Neural crest cell (in vitro differentiated cells): ENCODE data around the gene ODAD3. TPM values are rescaled to one million over a fixed set of nuclear protein-coding genes. Genes with fewer than 3 reads are reported as not detected.
"Not testable (repeated sequence)": the region's sequence is repeated elsewhere in the genome, so short reads cannot be mapped to it uniquely, and the experiment has no call there.

Experiments used
- DNase-seq: peaks from one replicate; pipeline ENCODE4 v3.0.0; 2021; ENCODE audit warnings: low read depth, mixed read lengths, low spot score
- H3K27ac Mint-ChIP-seq: one replicate; pipeline ENCODE4 v1.8.0; 2021; ENCODE audit warnings: mild to moderate bottlenecking, mixed read lengths; ENCODE audit not compliant: unreplicated experiment
- H3K27me3 Mint-ChIP-seq: 2 replicates; pipeline ENCODE4 v1.8.0; 2021; ENCODE audit warnings: low read depth, mild to moderate bottlenecking, mixed read lengths
- H3K36me3 Mint-ChIP-seq: 2 replicates; pipeline ENCODE4 v1.8.0; 2021; ENCODE audit warnings: low read depth, mild to moderate bottlenecking, mixed read lengths
- H3K4me1 Mint-ChIP-seq: 2 replicates; pipeline ENCODE4 v1.8.0; 2021; ENCODE audit warnings: mixed read lengths
- H3K4me3 Mint-ChIP-seq: one replicate; pipeline ENCODE4 v1.8.0; 2021; ENCODE audit warnings: mild to moderate bottlenecking, mixed read lengths
- H3K9me3 Mint-ChIP-seq: 2 replicates; pipeline ENCODE4 v1.8.0; 2021; ENCODE audit warnings: mixed read lengths
- total RNA-seq: library from RNA; stranded (reverse); gene quantifications from 2 replicates; pipeline ENCODE4 v1.2.1, GENCODE V29; 2021
- TF ChIP-seq, protein P1 (sequence below): fragments of 200-600 bp; sonication (generic); conservative IDR thresholded peaks from 2 replicates; pipeline ENCODE4 v1.5.0; 2021; ENCODE audit warnings: antibody characterized with exemption, mild to moderate bottlenecking

The ODAD3 gene
- total RNA-seq, 1 donor from 2014 or later = 2.2 TPM

DNA sequence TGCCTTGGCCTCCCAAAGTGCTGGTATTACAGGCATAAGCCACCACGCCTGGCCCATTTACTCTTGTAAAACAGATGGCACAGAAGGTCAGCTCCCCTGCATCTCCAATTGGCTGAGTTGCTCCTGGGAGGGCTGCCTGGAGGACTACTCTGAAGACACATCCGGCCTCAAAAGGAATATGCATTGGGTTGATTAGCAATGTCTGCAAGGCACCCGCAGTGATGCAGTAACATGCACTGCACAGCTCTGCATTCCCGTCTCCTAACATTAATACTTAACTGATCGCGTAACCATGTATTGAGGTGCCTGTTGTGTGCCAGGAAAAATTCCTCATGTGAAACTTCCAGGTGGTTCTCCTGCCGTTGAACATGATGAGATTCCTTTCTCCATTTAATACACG lies 40.9 kb upstream of the ODAD3 start:
- Mint-ChIP-seq H3K27me3 (peaks cover 25% of the 10 kb centered on the region), H3K4me1 (peaks cover 7% of the 10 kb centered on the region)

DNA sequence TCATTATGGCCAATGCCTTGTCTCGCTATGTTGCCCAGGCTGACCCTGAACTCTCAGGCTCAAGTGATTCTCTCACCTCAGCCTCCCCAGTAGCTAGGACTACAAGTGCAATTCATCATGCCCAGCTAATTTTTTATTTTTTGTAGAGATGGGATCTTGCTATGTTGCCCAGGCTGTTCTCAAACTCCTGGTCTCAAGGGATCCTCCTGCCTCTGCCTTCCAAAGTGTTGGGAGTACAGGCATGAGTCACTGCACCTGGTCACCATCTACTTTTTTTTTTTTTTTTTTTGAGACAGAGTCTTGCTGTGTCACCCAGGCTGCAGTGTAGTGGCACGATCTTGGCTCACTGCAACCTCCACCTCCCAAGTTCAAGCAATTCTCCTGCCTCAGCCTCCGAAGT lies 40.4 kb upstream of the ODAD3 start:
- H3K4me3 Mint-ChIP-seq, H3K27ac Mint-ChIP-seq, H3K36me3 Mint-ChIP-seq, H3K4me1 Mint-ChIP-seq, DNase-seq, H3K9me3 Mint-ChIP-seq: not testable (repeated sequence)
- peaks cover 25% of the 10 kb centered on the region for H3K27me3 Mint-ChIP-seq

More for the DNA sequence above, 40.9 kb upstream of the ODAD3 start:
- DNase-seq = no peak
- Mint-ChIP-seq H3K27ac (no peak overlapping the region), H3K36me3 (no peaks in the 10 kb centered on the region), H3K9me3 (no peaks in the 10 kb centered on the region), H3K4me3 (no peak overlapping the region)
- TF ChIP-seq, protein P1, sequence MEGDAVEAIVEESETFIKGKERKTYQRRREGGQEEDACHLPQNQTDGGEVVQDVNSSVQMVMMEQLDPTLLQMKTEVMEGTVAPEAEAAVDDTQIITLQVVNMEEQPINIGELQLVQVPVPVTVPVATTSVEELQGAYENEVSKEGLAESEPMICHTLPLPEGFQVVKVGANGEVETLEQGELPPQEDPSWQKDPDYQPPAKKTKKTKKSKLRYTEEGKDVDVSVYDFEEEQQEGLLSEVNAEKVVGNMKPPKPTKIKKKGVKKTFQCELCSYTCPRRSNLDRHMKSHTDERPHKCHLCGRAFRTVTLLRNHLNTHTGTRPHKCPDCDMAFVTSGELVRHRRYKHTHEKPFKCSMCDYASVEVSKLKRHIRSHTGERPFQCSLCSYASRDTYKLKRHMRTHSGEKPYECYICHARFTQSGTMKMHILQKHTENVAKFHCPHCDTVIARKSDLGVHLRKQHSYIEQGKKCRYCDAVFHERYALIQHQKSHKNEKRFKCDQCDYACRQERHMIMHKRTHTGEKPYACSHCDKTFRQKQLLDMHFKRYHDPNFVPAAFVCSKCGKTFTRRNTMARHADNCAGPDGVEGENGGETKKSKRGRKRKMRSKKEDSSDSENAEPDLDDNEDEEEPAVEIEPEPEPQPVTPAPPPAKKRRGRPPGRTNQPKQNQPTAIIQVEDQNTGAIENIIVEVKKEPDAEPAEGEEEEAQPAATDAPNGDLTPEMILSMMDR = no peak

DNA sequence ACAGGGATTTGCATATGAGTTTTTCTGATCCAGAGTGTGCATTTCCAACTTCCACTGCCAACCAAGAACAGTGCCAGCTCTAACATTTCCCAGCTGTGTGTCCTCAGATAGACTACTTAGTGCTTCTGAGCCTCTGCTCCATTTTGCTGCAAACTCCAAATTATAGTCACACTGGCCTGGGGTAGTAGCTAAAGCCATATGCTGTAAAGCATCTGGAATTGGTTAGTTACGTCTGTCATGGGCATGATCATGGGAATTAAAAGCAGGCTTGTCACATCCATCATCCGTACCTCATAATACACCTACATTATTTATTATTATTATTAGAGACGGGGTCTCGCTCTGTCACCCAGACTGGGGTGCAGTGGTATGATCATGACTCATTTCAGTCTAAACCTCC lies 38.8 kb upstream of the ODAD3 start:
- Mint-ChIP-seq H3K36me3 (no peaks in the 10 kb centered on the region), H3K9me3 (no peaks in the 10 kb centered on the region), H3K27ac (no peak overlapping the region), H3K27me3 (peaks cover 19% of the 10 kb centered on the region), H3K4me1 (peaks cover 2% of the 10 kb centered on the region), H3K4me3 (no peak overlapping the region)
- TF ChIP-seq, protein P1 = no peak
- DNase-seq = no peak

DNA sequence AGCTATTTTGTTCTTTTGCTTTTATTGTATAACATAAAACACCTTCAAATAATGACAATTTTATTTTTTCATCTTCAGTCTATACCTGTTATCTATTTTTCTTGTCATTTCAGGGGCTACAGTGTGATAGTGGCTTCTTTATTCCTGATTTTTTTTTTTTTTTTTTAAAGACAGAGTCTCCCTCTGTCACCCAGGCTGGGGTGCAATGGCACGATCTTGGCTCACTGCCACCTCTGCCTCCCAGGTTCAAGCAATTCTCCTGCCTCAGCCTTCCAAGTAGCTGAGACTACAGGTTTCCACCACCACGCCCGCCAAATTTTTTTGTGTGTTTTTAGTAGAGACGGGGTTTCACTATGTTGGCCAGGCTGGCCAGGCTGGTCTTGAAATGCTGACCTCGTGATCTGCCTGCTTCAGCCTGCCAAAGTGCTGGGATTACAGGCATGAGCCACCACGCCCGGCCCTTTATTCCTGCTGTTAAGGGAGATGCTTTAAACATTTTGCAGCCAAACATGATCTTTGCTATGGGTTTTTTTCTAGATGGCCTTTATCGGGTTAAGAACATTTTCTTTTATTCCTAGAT lies 33.4 kb upstream of the ODAD3 start:
- H3K4me3 Mint-ChIP-seq, H3K9me3 Mint-ChIP-seq: not testable (repeated sequence)

DNA sequence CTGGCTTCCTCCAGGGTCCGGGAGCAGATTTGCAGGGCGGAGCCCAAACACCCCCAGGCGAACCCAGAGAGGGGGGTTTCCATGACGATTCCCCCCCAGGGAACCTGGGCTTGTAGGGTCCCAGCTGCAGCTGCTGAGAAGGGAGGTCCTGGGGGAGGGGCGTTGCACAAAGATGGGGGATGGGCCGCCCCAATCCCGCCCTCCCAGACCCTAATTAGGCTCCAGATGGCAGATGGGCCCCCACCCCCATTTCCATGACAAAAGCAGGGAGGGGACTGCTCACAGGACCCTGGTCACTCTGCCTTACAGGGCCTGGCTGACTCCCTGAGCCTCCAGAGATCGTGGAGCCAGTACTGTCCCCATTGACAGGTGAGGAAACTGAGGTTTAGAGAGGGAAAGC lies 30.7 kb upstream of the ODAD3 start:
- DNase-seq = no peak
- H3K27me3 Mint-ChIP-seq = no peaks in the 10 kb centered on the region
- H3K4me3 Mint-ChIP-seq = no peak overlapping the region
- H3K27ac Mint-ChIP-seq = no peak overlapping the region
- TF ChIP-seq, protein P1 = no peak
- peaks cover 4% of the 10 kb centered on the region for H3K4me1 Mint-ChIP-seq
- peaks cover 5% of the 10 kb centered on the region for H3K36me3 Mint-ChIP-seq
- no peaks in the 10 kb centered on the region for H3K9me3 Mint-ChIP-seq

More for the DNA sequence above, 33.4 kb upstream of the ODAD3 start:
- H3K27me3 Mint-ChIP-seq, H3K27ac Mint-ChIP-seq, DNase-seq, H3K4me1 Mint-ChIP-seq, H3K36me3 Mint-ChIP-seq: not testable (repeated sequence)

DNA sequence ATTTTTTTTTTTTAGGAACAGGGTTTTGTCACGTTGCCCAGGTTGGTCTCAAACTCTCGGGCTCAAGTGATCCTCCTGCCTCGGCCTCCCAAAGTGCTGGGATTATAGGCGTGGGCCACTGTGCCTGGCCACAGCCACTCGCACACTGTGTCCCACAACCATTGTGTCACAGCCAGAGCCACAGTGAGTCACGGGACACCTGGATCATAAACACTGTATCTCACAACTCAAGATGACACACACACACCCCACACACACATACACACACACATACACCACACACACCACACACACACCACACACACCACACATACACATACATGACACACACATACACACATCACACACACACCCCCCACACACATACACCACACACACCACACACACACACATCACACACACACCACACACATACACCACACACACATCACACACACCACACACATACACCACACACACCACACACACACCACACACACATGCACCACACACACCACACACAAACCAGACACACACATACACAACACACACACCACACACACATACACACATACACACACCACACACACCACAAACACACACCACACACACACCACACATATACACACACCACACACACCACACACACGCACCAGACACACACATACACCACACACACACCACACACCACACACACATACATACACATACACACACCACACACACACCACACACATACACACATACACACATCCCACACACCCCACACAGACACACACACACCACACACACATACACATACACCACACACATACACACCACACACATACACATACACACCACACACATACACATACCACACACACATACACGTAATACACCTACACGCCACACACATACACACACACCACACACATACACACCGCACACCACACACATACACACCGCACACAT lies 29.7 kb upstream of the ODAD3 start:
- H3K36me3 Mint-ChIP-seq = peaks cover 5% of the 10 kb centered on the region
- H3K27me3 Mint-ChIP-seq = no peaks in the 10 kb centered on the region
- no peaks in the 10 kb centered on the region for H3K9me3 Mint-ChIP-seq
- peaks cover 4% of the 10 kb centered on the region for H3K4me1 Mint-ChIP-seq
- no peak overlapping the region for H3K4me3 Mint-ChIP-seq
- TF ChIP-seq, protein P1 = no peak
- no peak for DNase-seq
- H3K27ac Mint-ChIP-seq = no peak overlapping the region
